BLaER1 (cell line): ENCODE data around the gene GOSR1.
"Not testable (repeated sequence)": the region's sequence is repeated elsewhere in the genome, so short reads cannot be mapped to it uniquely, and the experiment has no call there.

ENCODE experiments used
- H3K27ac ChIP-seq: shearing (Covaris generic); formaldehyde crosslinking; 2 replicates; pipeline ENCODE4 v1.8.1; 2022
- H3K27me3 ChIP-seq: shearing (Covaris generic); formaldehyde crosslinking; 2 replicates; pipeline ENCODE4 v1.8.1; 2022
- H3K36me3 ChIP-seq: shearing (Covaris generic); formaldehyde crosslinking; 2 replicates; pipeline ENCODE4 v1.8.1; 2022
- H3K4me1 ChIP-seq: shearing (Covaris generic); formaldehyde crosslinking; 2 replicates; pipeline ENCODE4 v1.8.1; 2022
- H3K4me2 ChIP-seq: shearing (Covaris generic); formaldehyde crosslinking; 2 replicates; pipeline ENCODE4 v1.8.1; 2022
- H3K4me3 ChIP-seq: shearing (Covaris generic); formaldehyde crosslinking; 2 replicates; pipeline ENCODE4 v1.8.1; 2022
- H3K9ac ChIP-seq: shearing (Covaris generic); formaldehyde crosslinking; 2 replicates; pipeline ENCODE4 v1.8.1; 2022
- H3K9me3 ChIP-seq: shearing (Covaris generic); formaldehyde crosslinking; 2 replicates; pipeline ENCODE4 v1.8.1; 2022
- H4K20me1 ChIP-seq: shearing (Covaris generic); formaldehyde crosslinking; 2 replicates; pipeline ENCODE4 v1.8.1; 2022
- Cebpa-rat ChIP-seq: shearing (Covaris generic); IDR thresholded peaks from 2 replicates; pipeline ENCODE4 v1.8.1; 2022

Gene GOSR1

DNA sequence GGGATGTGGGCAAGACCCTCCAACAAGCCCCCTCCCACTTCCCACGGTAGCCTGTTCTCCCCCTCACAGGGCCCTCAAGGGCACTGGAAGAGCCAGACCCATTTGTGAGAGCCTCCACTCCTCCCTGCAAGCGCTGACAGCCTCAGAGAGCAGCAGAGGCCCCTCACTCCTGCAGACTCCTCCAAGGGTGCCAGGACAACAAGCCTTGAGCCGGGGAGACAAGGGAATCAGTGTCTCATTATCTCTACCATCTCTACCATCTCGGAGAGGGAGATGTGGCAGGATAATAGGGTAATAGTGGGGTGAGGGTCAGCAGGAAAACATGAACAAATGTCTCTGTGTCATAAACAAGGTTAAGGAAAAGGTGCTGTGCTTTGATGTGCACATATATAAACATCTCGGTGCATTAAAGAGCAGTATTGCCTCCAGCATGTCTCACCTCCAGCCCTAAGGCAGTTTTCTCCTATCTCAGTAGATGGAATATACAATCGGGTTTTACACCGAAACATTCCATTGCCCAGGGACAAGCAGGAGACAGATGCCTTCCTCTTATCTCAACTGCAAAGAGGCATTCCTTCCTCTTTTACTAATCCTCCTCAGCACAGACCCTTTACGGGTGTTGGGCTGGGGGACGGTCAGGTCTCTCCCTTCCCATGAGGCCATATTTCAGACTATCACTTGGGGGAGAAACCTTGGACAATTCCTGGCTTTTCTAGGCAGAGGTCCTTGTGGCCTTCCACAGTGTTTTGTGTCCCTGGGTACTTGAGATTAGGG, 86.1 kb downstream of the GOSR1 start:
- not testable (repeated sequence) for H3K36me3 ChIP-seq, H3K9me3 ChIP-seq, H4K20me1 ChIP-seq, H3K4me2 ChIP-seq, H3K27ac ChIP-seq, H3K27me3 ChIP-seq, H3K4me3 ChIP-seq, H3K9ac ChIP-seq
- peaks cover 23% of the 10 kb centered on the region for H3K4me1 ChIP-seq

DNA sequence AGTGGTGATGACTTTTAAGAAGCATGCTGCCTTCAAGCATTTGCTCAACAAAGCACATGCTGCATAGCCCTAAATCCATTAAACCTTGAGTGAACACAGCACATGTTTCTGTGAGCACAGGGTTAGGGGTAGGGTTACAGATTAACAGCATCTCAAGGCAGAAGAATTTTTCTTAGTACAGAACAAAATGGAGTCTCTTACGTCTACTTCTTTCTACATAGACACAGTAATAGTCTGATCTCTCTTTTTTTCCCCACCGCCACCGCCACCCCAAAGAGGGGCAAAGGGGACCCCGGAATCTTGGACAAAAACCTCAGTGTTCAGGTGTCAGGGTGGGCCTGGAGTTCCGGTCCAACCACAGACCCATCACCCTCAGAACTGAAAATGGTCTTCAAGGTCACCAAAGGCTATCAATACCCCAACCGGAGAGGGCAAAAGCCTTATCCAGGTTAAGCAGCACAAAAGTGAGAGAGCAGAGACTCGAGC, 86.7 kb downstream of the GOSR1 start:
- not testable (repeated sequence) for H3K9ac ChIP-seq, H3K27ac ChIP-seq, H3K27me3 ChIP-seq, H3K4me3 ChIP-seq, H3K36me3 ChIP-seq, H3K9me3 ChIP-seq, H4K20me1 ChIP-seq, H3K4me2 ChIP-seq
- peaks cover 17% of the 10 kb centered on the region for H3K4me1 ChIP-seq

DNA sequence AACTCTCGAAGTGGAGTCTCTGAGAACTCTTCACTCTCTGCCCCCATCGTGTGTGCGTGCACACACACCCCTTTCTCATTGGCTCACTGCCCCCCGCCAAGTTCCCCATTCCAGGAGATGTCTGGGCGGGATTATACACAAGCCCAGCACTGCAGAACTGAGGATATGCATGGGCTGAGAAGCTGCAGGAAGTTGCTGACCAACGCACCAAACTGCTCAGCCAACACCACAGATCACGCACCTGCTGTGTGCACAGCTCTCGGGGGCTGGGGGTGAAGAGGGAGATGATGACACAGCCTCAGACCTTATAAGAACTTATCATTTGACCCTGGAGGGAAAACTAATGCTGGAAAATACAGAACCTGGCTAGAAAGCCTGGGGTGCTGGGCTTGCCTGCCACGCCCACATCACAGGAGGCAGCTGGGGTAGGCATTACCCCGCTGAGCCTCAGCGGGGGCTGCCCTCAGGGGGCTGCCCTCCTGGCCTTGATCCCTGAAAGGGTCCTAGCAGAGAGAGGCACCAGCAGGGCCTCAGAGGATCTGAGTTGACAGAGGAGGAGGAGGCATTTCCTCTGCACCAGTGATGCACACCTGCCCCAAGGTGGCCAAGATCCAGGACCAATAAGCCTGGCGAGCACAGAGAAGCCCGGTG, 87.3 kb downstream of the GOSR1 start:
- H3K27me3 ChIP-seq, H4K20me1 ChIP-seq, H3K36me3 ChIP-seq, H3K27ac ChIP-seq, H3K9ac ChIP-seq, H3K9me3 ChIP-seq, H3K4me3 ChIP-seq: not testable (repeated sequence)
- H3K4me1 ChIP-seq = peaks cover 16% of the 10 kb centered on the region
- peak overlapping the region; percentile 44 for H3K4me2 ChIP-seq

DNA sequence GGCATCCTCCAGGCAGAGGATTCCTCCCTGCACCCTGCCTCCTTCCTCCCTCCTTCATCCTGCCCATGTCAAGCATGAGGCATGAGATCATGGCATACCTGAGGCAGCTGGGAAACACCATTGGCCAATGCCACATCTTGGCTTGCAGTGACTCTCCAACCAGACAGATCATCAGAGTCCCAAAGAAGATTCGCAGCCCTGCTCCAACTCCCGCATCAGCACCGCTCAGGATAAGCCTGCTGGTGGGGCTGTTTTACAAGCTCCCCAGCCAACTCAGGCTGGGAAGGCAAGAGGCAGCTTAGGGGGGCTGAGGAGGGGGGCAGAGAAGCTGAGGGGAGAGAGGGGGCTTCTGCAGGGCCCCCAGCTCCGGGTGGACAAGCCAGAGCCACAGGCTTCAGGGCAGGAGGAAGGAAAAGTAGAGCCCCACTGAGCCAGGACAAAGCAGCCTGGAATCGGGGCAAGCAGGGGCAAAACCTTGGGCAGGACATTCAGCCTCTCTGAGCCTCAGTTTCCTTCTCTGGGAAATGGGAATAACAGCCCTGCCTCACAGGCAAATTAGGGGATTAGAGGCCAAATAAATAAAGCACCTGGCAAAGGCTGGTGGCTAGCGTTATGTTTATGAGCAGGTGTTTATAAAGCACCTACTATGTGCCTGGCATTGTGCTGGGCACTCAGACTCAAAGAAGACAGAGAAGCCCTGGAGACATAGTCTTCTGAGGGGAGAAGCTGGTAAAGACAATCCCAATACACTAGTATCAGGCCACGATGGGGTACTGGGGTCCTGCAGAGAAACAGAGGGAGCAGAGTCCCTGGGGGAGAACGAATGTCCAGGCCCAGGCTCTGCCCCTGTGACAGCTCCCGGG, 88.1 kb downstream of the GOSR1 start:
- no peak for TF ChIP-seq Cebpa-rat
- H3K4me1 ChIP-seq = peaks cover 20% of the 10 kb centered on the region
- H3K27me3 ChIP-seq = no peaks in the 10 kb centered on the region
- no peaks in the 10 kb centered on the region for H3K36me3 ChIP-seq
- H3K27ac ChIP-seq = no peak overlapping the region
- H4K20me1 ChIP-seq = no peaks in the 10 kb centered on the region
- H3K9me3 ChIP-seq = peaks cover 5% of the 10 kb centered on the region; the same call in 1 of the 2 replicates
- no peak overlapping the region for H3K4me3 ChIP-seq
- peak overlapping the region; percentile 44; the same call in 1 of the 2 replicates for H3K4me2 ChIP-seq
- H3K9ac ChIP-seq = no peak overlapping the region

DNA sequence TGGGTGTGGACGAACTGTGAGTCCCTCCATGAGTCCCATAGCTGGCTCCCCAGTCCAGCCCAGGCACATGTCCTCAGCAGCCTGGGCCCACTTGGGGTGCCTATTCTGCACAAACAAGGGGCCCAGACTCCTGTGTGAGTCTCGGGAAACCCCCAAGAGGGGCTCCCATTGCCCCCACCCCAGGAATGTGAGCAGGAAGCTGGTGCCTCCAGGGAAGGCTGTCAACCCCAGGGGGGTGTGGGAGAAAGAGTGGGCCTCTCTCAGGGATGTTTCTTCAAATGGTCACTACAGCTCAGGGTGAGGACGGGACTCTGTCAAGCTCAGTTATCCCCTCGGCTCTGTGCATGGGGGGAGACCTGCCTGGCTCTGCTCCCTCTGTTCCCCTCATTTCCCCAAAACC, 88.9 kb downstream of the GOSR1 start:
- not testable (repeated sequence) for H4K20me1 ChIP-seq, H3K9ac ChIP-seq, H3K27ac ChIP-seq, H3K27me3 ChIP-seq, H3K4me3 ChIP-seq, H3K9me3 ChIP-seq, H3K36me3 ChIP-seq
- peak overlapping the region; percentile 19; the same call in 1 of the 2 replicates for H3K4me2 ChIP-seq
- peaks cover 28% of the 10 kb centered on the region for H3K4me1 ChIP-seq

DNA sequence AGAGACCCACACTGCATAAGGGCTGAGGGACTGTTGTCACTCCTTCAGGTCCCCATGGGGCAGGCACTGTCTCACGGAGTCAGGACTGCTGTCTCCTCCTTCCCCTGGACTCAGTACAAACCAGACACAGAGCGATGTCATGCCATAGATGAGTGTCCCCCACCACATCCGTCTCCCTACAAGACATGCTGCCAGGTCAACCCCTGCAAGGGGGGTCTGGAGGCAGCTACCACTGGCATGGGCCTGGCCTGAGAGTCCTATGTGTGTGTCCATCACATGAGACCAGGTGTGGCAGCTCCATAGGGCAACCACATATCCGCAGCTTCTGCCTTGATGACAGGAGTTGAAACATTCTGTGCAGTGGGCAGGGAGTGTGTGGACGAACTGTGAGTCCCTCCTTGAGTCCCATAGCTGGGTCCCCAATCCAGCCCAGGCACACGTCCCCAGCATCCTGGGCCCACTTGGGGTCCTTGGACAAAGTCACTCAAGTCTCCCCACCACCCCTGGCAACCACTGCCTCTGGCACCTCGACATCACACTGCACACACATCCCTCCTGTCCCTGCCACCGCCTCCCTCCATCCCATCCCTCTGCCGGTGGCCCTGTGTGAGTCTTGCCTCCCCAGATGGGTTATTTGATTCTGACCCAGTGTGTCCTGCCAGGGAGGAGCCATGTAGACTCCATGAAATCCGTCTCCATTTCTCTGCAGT, 89.5 kb downstream of the GOSR1 start:
- not testable (repeated sequence) for H3K9ac ChIP-seq

DNA sequence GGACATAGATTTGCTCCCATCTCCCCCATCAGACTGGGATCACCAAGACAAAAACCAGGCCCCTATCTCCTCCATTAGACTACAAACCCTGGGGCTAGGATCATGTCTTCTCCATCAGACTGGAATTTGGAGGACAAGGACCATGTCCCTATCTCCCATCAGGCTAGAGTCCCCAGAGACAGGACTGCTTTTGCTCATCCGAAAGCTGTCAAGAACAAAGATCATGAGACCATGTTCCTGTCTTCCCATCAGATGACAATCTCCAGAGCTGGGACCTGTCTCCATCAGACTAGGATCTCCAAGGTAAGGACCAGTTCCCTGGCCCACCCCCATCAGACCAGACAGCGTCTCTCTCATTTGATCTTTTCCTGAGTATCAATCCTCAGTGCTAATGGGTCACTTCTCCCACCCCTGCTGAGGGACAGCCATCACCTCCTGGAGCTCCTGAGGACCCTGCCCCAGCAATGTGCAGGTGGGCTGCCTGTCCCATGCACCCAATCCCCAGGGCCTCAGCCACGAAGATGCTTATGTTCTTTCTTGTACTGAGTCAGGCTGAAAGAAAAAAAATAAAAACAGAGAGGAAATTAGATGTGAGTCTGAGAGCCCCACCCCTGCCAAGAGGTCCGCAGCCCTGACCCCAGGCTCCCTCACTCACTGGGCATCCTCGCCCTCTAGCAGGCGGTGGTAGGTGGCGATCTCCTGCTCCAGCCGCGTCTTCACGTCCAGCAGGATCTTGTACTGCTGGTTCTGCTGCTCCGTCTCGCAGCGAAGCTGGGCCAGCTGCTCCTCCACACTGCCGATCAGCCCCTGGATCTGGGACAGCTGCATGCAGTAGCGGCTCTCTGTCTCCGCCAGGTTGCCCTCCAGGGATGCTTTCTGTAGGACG, 90.3 kb downstream of the GOSR1 start:
- H3K4me1 ChIP-seq = peaks cover 31% of the 10 kb centered on the region
- H3K4me2 ChIP-seq = no peak overlapping the region
- no peak overlapping the region for H3K27ac ChIP-seq
- no peak overlapping the region for H3K4me3 ChIP-seq
- H4K20me1 ChIP-seq = no peaks in the 10 kb centered on the region
- peaks cover 5% of the 10 kb centered on the region; the same call in 1 of the 2 replicates for H3K9me3 ChIP-seq
- H3K36me3 ChIP-seq = no peaks in the 10 kb centered on the region
- no peak overlapping the region for H3K9ac ChIP-seq
- no peak for TF ChIP-seq Cebpa-rat
- H3K27me3 ChIP-seq = no peaks in the 10 kb centered on the region

More for the DNA sequence above, 89.5 kb downstream of the GOSR1 start:
- H3K27ac ChIP-seq, H3K9me3 ChIP-seq, H4K20me1 ChIP-seq, H3K36me3 ChIP-seq, H3K27me3 ChIP-seq, H3K4me3 ChIP-seq: not testable (repeated sequence)
- Histone ChIP-seq H3K4me1 (peaks cover 31% of the 10 kb centered on the region), H3K4me2 (peak overlapping the region; percentile 19; the same call in 1 of the 2 replicates)

DNA sequence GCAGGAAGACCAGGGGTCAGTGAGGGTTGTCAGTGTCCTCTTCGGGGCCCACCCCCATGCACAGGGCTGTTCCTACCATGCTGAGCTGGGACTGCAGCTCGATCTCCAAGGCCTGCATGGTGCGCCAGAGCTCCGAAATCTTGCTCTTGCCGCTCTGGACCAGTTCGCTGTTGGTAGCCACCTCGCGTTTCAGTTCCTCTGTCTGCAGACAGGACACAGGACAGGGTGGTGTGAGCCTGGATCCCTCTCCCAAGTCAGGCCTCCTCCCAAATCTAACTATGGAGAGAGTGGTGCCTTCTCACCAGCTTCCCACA, 90.9 kb downstream of the GOSR1 start:
- Histone ChIP-seq H3K9ac (no peak overlapping the region), H3K4me2 (no peak overlapping the region)
- no peak for TF ChIP-seq Cebpa-rat

DNA sequence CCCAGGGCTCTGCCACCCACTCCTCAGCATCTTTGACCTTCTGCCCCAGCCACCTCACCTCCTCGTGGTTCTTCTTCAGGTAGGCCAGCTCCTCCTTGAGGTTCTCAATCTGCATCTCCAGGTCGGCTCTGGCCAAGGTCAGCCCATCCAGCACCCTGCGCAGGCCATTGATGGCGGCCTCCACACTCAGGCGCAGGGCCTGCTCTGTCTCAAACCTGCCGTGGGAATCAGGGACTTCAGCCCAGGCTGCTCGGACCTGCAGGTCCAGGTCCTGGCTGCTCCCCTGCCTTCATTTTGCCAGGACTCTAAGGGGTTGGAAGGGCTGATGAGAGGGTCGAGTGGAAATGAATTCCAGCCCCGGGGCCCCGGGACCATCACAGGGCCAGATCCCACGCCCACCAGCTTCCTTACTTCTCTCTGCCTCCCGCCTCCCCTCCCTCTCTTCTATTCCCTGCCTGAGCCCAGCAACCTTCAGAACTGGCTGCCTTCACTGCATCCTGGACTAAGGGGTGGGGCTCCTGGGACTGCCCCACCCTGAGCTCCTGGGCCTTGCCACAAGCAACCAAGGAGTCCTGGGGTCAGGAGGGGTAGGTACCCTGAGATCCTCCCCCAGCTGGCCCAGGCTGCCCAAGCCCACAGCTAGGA, 92.4 kb downstream of the GOSR1 start:
- H3K27ac ChIP-seq, H3K36me3 ChIP-seq, H3K9me3 ChIP-seq, H3K27me3 ChIP-seq, H3K4me3 ChIP-seq, H3K9ac ChIP-seq, H4K20me1 ChIP-seq: not testable (repeated sequence)
- Histone ChIP-seq H3K4me2 (0 out of 2 replicates have a peak overlapping the region, but pooled peaks have one; percentile 40), H3K4me1 (peaks cover 26% of the 10 kb centered on the region)

More for the DNA sequence above, 90.9 kb downstream of the GOSR1 start:
- Histone ChIP-seq H3K4me1 (peaks cover 31% of the 10 kb centered on the region), H3K9me3 (peaks cover 3% of the 10 kb centered on the region; the same call in 1 of the 2 replicates), H3K27me3 (no peaks in the 10 kb centered on the region), H3K36me3 (no peaks in the 10 kb centered on the region), H4K20me1 (no peaks in the 10 kb centered on the region), H3K27ac (no peak overlapping the region), H3K4me3 (no peak overlapping the region)
